IPS-18c (cell line): ENCODE data around the gene ABI1.
"Not testable (repeated sequence)": the region's sequence is repeated elsewhere in the genome, so short reads cannot be mapped to it uniquely, and the experiment has no call there.

ENCODE experiments used
- H3K4me3 ChIP-seq: 2 replicates; pipeline ENCODE4 v1.7.0; 2013; ENCODE audit warnings: low read depth, mild to moderate bottlenecking, low read length, moderate library complexity; ENCODE audit not compliant: insufficient read depth
- H3K9me3 ChIP-seq: one replicate; pipeline ENCODE4 v1.6.1; 2013; ENCODE audit warnings: mild to moderate bottlenecking, low read length, moderate library complexity; ENCODE audit not compliant: control insufficient read depth, insufficient read depth

The ABI1 gene

DNA sequence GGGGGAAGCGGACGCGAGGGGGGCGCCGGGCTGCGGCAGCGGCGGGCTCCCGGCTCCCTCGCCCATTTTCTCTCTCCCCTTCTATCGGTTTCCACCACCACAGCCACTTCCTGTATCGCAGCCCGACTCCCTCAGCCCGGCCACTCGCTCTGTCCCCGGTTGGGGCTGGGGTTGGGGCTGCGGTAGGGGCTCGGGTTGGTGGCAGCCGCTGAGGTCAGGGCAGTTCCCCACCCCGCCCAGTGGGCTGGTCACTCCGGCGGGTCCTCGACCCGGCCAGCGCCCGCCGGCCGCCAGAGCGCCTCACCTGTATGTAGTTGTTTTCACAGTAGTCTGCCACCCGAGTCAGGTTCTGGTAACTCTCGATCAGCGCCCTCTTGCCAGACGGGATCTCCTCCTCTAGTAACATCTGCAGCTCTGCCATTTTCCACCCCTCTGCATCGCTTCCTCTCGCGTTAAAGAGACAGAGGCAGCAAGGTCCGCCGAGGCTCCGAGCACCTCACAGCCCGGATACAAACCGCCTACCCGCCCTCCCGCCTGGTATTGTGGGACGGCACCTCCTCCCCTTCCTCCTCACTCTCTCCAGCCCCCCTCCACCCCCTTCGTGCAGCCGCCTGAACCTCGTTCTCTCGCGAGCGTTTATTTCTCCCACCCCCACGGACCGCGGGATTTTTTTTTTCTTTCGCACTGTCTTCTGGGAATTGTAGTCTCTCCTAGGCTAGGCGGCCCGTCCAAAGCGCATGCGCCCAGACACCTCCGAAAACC is at the start of gene ABI1:
ABI1 (minus strand) TSS at position 516 of the 762 bp plus-strand sequence; CDS start at position 421, 95 bp downstream.
- Histone ChIP-seq H3K9me3 (no peaks in the 10 kb centered on the region), H3K4me3 (peak within 1 kb of the TSS; percentile 95)

GRCh38 chr10:26909753-26910152 is 49.0 kb upstream of the ABI1 start:
- no peaks in the 10 kb centered on the region for H3K9me3 ChIP-seq
- H3K4me3 ChIP-seq, result no peak overlapping the region

- H3K9me3 ChIP-seq, H3K4me3 ChIP-seq: not testable (repeated sequence)
Observed at GRCh38 chr10:26905253-26905781, 44.6 kb upstream of the ABI1 start.

- Histone ChIP-seq H3K4me3 (no peak overlapping the region), H3K9me3 (no peaks in the 10 kb centered on the region)
Observed at GRCh38 chr10:26903431-26904217, 42.9 kb upstream of the ABI1 start.

DNA sequence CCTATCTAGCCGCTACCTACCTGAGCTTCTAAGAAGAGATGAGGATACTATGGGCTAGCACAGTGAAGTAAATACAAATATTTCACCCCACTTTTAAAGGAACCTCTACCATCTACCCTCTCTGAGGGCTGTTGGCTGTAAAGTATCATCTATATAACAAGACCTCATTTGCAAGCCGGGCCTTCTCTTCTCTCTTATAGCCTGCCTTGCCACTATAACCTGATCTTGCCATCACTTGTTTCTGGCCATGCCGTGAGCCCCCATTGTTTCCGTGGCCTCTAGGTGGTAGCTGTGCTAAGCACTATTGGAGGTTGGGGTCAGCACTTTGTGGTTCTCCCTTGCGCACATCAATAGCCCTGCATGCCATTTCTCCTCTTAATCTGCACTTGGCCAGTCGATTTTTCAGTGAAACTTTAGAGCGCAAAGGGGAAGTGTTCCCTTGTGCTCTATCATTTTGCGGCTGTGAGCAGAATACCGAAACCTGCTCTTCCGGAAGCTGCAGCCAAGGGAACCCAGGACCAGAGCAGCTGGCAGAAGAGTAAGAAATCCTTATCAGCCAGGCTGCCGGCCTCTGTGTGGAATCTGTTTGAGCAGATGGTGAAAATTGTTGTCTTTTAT is 31.7 kb upstream of the ABI1 start:
- not testable (repeated sequence) for H3K9me3 ChIP-seq, H3K4me3 ChIP-seq

DNA sequence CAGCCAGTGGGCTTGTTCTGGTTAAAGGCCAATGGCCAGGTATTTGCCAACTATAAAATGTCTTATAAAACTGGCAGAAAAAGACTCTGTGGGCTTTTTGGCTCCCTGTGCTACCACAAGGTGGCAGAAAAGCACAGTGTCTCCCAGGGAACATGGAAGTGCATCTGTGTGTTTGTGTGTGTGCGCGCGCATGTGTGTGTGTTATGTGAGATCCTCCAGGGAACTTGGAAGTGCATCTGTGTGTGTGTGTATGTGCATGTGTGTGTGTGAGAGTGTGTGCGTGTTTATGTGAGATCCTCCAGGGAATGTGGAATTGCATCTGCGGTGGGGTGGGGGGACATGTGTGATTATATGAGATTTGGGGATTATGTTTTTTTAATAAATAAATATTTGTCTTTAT is 30.2 kb upstream of the ABI1 start:
- H3K9me3 ChIP-seq, result peaks cover 6% of the 10 kb centered on the region
- H3K4me3 ChIP-seq, result no peak overlapping the region

- Histone ChIP-seq H3K9me3 (no peaks in the 10 kb centered on the region), H3K4me3 (no peak overlapping the region)
Observed at GRCh38 chr10:26887611-26888215, 27.0 kb upstream of the ABI1 start.

- H3K4me3 ChIP-seq, result no peak overlapping the region
- H3K9me3 ChIP-seq, result no peaks in the 10 kb centered on the region
Observed at GRCh38 chr10:26881600-26882331, 21.0 kb upstream of the ABI1 start.

DNA sequence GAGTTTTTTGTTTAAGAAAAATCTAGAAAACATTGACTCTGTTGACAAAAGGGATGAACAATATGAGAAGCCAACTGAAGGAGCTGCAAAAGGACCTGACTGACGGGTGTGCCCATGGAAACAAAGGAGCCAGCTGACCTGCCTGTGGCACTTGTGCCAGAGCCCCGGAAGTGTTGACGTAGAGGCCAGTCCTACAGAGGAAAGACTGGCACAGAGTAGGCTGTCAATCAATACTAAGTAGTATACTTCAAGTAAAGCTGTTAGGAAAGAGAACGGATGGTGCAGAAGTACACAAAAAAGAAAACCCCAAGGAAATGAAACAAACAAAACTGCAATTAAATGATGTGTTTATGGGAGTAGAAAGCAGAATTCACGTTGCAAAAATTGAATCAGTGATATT is 19.0 kb upstream of the ABI1 start:
- Histone ChIP-seq H3K4me3 (no peak overlapping the region), H3K9me3 (peaks cover 2% of the 10 kb centered on the region)

- no peak overlapping the region for H3K4me3 ChIP-seq
- no peaks in the 10 kb centered on the region for H3K9me3 ChIP-seq
Observed at GRCh38 chr10:26870766-26871165, 10.0 kb upstream of the ABI1 start.

GRCh38 chr10:26869528-26869927 is 8.8 kb upstream of the ABI1 start:
- no peak overlapping the region for H3K4me3 ChIP-seq
- no peaks in the 10 kb centered on the region for H3K9me3 ChIP-seq

- H3K4me3 ChIP-seq, result no peak overlapping the region
Observed at GRCh38 chr10:26863351-26864076, 2.8 kb upstream of the ABI1 start.

DNA sequence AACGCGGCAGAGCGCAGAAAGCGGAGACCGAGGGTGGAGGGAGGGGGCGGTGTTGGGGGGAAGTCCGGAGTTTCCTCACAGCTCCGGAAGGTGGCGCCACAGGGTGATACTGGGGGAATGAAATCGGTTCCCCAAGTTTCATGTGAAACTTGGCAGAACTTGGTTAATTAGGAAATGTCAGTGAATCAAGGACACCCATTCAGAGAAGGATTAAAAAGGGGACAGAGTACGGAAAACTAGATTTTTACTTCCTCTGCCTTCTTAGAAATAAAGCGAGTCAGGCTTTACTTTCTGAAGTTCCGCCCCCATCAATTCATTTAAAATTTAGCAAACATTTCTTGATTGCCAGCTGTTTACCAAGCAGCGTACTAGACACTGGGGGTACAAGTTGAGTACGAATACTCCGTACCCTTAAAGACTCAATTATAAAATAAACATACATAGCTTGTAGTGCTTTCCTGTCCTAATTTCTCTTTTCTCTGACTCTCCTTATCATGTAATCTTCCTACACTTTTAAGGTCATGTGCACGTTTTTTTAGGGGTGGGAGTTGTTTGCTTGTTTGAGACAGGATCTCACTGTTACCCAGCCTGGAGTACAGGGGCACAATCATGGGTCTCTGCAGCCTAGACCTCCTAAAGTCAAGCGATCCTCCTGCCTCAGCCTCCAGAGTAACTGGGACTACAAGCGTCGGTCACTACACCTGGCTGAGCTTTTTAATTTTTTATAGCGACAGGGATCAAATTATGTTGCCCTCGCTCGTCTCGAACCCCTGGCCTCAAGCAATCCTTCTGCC is 644 bp upstream of the ABI1 start:
- Histone ChIP-seq H3K4me3 (no peak overlapping the region), H3K9me3 (no peaks in the 10 kb centered on the region)

More at GRCh38 chr10:26863351-26864076, 2.8 kb upstream of the ABI1 start:
- H3K9me3 ChIP-seq, result no peaks in the 10 kb centered on the region

- peak overlapping the region; percentile 95 for H3K4me3 ChIP-seq
- H3K9me3 ChIP-seq, result no peaks in the 10 kb centered on the region
Observed at GRCh38 chr10:26860102-26860442, 686 bp downstream of the ABI1 start.

- H3K4me3 ChIP-seq, result peak overlapping the region; percentile 95
Observed at GRCh38 chr10:26859241-26860101, 1.3 kb downstream of the ABI1 start.

More at GRCh38 chr10:26859241-26860101, 1.3 kb downstream of the ABI1 start:
- H3K9me3 ChIP-seq, result no peaks in the 10 kb centered on the region
